AG04449 (cell line): ENCODE data around the gene MAMLD1.

ENCODE experiments used
- CTCF ChIA-PET: fragments of 350-600 bp; formaldehyde crosslinking; extraction: SDS; loops from one replicate; lab custom pipeline; 2021; ENCODE audit warnings: antibody characterized with exemption; lab: Yijun Ruan, JAX
- POLR2A ChIA-PET: fragments of 400-600, 350-600 bp; formaldehyde crosslinking; extraction: SDS; loops from one replicate; lab custom pipeline; 2020; ENCODE audit warnings: antibody characterized with exemption, inconsistent platforms; lab: Yijun Ruan, JAX
- DNase-seq: peaks from one replicate; pipeline ENCODE4 v3.0.0-alpha.2; 2010; ENCODE audit warnings: low read depth, low spot score
- H3K4me3 ChIP-seq: 2 replicates; pipeline ENCODE4 v1.5.1; 2011; ENCODE audit warnings: low read depth, mild to moderate bottlenecking, control low read depth, low read length
- TF ChIP-seq, protein P1 (sequence below): IDR thresholded peaks from one replicate; pipeline ENCODE4 v1.5.1; 2011; ENCODE audit warnings: mild to moderate bottlenecking, moderate library complexity, low read length, control low read depth, inconsistent platforms; ENCODE audit not compliant: insufficient read depth; ENCODE audit errors: missing control alignments

MAMLD1 gene

DNA sequence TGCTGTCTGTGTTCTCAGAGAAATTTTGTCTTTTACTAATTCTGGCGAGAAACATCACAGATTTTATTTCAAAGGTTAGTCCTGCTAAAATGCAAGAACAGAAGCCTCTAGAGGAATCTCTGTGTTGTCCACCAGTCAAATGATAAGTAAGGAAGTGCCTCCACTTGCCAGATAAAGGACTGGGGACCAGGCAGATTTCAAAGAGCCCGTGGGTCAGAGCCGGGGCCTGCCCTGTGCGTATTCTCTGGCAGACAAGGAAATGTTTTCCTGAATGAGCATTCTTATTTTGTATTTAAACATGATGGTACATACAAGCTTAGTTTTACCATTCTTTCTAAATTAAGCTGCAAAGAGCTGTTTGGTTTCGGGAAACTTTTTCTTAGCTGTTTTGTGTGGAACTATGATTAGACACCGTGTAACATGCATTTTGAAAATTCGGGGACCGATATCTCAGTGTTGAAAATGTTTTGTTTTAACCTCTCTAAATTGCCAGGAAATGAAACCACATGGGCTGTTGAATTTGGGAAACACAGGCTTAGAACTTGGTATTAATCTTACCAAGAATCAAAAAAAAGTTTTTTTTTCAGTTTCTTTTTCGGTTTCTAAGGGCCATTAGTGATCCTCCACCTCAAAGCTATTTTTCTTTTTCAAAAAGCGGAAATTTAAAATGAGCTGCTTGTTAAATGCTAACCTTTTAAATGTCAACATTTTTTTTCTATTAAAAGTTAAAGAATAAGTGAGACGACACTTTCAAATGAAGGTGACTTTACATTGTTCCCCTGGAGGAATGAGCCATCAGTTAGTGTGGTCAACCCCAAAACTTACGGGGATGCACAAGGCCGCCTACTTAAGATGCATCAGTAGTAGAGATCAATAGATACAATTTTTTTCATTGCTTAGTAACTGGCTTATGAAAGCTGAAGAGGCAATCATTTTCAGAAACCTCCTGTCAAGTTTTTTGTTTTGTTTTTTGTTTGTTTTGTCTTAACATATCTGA, 115.7 kb downstream of the MAMLD1 start:
- no peak for DNase-seq
- CTCF ChIA-PET: no interaction called here

DNA sequence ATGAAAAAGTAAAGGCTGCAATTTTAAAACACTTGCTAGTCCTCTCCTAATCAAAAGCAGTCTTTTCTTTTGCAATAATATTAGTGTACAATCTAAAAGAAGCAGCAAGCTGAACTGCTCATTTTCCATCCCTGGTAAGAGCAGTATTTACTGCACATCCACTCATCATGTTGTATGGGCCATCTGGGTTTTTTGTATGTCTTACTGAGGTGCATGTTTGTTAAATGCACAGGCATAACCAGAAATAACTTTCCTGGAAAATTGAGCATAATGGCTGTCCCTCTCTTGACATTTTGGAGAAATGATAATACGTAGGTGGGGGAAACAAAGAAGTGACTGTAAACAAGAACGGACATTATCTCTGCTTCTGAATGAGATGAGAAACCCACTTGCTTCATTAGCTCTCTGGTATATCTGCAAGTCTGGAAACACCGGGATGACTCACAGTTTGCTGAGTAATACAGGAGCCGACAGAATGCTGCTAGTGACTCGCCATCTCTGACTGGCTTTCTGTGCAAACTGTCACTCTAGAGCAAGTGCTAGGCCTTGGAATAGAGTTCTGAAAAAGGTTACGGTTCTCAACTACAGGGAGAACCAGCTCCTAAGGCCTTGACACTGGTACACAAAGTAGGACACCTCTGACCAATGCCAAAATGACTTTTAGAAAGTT, 119.6 kb downstream of the MAMLD1 start:
- CTCF ChIA-PET: interaction anchor here (0.9 to 1.6 kb wide), 3 partner anchors 118 to 532 kb away, joined by 3 to 6 read pairs (median 3); no protein-coding TSS in a partner anchor
- POLR2A ChIA-PET: no interaction called here
- DNase-seq: no peak
- no peak overlapping the region for H3K4me3 ChIP-seq
- TF ChIP-seq, protein P1, sequence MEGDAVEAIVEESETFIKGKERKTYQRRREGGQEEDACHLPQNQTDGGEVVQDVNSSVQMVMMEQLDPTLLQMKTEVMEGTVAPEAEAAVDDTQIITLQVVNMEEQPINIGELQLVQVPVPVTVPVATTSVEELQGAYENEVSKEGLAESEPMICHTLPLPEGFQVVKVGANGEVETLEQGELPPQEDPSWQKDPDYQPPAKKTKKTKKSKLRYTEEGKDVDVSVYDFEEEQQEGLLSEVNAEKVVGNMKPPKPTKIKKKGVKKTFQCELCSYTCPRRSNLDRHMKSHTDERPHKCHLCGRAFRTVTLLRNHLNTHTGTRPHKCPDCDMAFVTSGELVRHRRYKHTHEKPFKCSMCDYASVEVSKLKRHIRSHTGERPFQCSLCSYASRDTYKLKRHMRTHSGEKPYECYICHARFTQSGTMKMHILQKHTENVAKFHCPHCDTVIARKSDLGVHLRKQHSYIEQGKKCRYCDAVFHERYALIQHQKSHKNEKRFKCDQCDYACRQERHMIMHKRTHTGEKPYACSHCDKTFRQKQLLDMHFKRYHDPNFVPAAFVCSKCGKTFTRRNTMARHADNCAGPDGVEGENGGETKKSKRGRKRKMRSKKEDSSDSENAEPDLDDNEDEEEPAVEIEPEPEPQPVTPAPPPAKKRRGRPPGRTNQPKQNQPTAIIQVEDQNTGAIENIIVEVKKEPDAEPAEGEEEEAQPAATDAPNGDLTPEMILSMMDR: no peak

More for the DNA sequence above, 115.7 kb downstream of the MAMLD1 start:
- POLR2A ChIA-PET: no interaction called here
- no peak overlapping the region for H3K4me3 ChIP-seq
- TF ChIP-seq, protein P1: no peak

DNA sequence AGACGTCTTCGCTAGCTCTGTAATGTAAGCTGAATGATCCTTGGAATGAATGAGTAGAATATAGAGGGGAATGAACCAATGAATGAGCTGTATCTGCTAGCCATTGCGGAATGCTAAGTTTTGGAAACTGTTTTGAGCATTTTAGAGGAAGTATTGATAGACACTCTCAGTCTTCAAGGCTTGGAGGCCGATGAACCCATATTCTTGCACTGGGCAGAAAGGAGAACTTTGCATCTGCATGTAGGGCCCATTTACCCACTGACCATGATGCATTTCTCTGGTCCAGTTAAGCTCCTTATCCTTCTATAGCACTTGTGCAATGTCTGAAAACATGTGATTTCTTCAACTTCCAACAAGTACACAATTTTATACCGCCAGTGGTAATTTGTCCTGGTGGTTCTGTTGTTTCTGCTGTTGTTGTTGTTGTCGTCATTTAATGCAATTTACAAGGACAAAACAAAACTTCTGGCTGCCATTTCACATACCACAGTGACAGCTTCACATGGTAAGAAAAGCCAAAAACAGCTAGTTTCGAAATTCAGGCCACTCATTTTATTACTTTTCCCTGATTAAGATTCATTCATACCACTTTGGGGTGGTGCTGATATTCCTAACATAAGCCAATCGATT, 120.4 kb downstream of the MAMLD1 start:
- TF ChIP-seq, protein P1: no peak
- ChIA-PET POLR2A (no interaction called here), CTCF (interaction anchor here (0.6 to 1.6 kb wide), 4 partner anchors 119 to 533 kb away, joined by 3 to 6 read pairs (median 3); no protein-coding TSS in a partner anchor)
- H3K4me3 ChIP-seq: no peak overlapping the region
- no peak for DNase-seq

DNA sequence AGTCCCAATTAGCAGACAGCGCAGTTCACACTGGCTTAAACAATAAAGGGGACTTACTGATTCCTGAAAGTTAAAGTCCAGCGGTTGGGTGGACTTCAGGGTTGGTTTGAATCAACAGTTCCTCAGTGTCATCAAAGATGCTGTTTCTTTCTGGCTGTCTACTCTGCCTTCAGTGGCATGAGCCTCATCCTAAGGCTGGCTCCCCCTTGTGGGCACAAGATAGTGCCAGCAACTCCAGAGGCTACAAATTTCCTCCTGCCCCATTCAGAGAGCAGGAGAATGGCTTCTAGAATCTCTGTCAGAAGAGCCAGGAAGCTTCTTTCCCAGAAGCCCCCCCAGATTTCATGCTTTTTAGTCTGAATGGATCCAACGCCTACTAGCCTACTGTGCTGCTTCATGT, 122.9 kb downstream of the MAMLD1 start:
- TF ChIP-seq, protein P1: peak; percentile 67
- ChIA-PET CTCF (interaction anchor here (0.6 to 2.6 kb wide), 22 partner anchors 9 to 537 kb away, joined by 3 to 20 read pairs (median 6); no protein-coding TSS in a partner anchor), POLR2A (no interaction called here)
- H3K4me3 ChIP-seq: no peak overlapping the region
- no peak for DNase-seq

DNA sequence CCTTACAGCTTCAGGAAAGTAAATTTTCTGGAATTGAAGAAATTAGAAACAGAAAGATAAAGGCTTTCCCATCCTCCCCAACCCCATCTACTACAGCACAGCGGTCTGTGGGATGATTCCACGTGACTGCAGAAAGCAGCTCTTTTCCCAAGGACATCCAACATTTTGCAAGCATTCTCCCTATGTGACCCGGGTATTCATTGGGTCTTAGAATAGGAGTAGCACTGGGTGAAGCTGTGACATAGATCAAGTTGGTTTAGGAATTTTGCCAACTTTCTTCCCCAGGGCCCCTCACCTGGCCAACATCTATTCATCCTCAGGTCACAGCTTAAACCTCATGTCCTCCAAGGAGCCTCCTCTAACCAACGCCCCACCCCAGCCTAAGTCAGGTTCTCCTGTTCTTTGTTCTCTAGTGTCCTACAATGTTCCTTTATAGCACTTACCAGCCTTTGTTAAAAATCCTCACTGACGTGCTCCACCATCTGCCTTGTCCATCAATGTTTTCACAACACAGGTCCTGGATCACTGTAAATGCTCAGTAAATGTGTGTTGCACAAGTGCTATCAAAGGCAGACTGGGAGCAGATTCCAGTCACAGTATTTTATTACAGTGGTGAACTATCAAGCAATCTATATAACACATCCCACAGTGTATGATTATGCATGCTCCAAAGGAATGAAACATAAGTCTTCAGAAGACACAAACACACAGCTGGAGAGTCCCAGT, 124.4 kb downstream of the MAMLD1 start:
- TF ChIP-seq, protein P1: no peak

More for the DNA sequence above, 124.4 kb downstream of the MAMLD1 start:
- POLR2A ChIA-PET: no interaction called here
- no peak for DNase-seq
- CTCF ChIA-PET: interaction anchor here (0.8 to 2.6 kb wide), 11 partner anchors 8 to 548 kb away, joined by 3 to 20 read pairs (median 4); no protein-coding TSS in a partner anchor
- H3K4me3 ChIP-seq: no peak overlapping the region
